ENCODE measurements around the gene RPS27. TPM values are rescaled to one million over a fixed set of nuclear protein-coding genes. Genes with fewer than 3 reads are reported as not detected.
"Not testable (repeated sequence)": the region's sequence is repeated elsewhere in the genome, so short reads cannot be mapped to it uniquely, and the experiment has no call there.

RPS27 gene
- total RNA-seq, 4 donors from 2014 or later, result 1,269 to 1,948 (median 1,828) TPM

DNA sequence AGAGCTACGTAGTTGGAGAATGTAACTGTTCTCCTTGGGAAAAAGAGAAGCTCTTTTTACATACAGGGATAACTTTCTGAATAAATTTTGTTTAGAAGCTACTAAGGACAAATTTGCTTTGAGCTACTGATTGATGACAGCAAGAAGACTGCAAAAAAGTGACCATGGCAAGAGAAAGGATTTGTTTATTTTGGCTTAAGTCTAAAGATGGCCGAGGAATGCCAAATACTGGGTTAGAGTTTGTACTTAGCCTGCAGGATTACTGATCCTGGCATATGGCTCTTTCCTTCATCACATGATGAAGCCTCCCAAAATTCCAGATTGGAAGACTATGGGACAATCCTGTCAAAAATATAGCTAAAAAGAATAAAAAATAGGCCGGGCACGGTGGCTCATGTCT is 28.7 kb downstream of the RPS27 start:
- no peak overlapping the region for H3K27ac ChIP-seq
- ATAC-seq (no peak), DNase-seq (no peak)
- in situ Hi-C loops (cut with MboI; ENCODE audit: low sequenced_read_pairs in 4 of 4) (loop anchor here in 2 of 4 donors (25.0 kb wide), 2 partner anchors 293 to 657 kb away; partner anchors contain the start of genes AQP10 (in 1 of the 2) and S100A9 (in 1 of the 2)), intact Hi-C loops (cut with DNase I; ENCODE audit: low total_unique reads) (no loop called here)
- no peaks in the 10 kb centered on the region for H3K36me3 ChIP-seq
- no peaks in the 10 kb centered on the region for H3K9me3 ChIP-seq
- TF ChIP-seq CTCF (IDR thresholded peaks at IDR 0.05 in 4 of 5, conservative IDR thresholded peaks at IDR 0.05 in 1 of 5), result no peak
- no peak for TF ChIP-seq POLR2A (IDR thresholded peaks at IDR 0.05)
- H3K4me1 ChIP-seq, result no peaks in the 10 kb centered on the region
- H3K4me3 ChIP-seq, result no peak overlapping the region
- no peaks in the 10 kb centered on the region for H3K27me3 ChIP-seq

DNA sequence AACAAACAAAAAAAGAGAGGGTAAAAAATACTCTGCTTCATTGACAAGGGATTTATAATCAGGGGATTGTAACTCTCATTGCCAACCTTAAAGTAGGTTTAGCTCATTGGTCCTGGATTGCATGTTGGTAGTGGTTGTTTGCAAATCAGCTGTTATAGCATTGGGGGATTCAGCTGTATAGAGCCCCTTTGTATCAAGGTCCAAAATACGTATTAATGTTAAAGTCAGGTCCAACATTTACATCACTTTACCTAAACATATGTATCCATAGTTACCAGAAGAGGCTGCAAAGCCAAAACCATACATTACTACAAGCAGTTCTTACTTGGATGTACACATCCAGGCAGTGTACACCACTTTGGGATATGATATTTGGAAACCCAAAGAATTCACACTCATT is 29.4 kb downstream of the RPS27 start:
- in situ Hi-C loops (cut with MboI; ENCODE audit: low sequenced_read_pairs in 4 of 4) (loop anchor here in 2 of 4 donors (25.0 kb wide), 2 partner anchors 292 to 658 kb away; partner anchors contain the start of genes AQP10 (in 1 of the 2) and S100A9 (in 1 of the 2)), intact Hi-C loops (cut with DNase I; ENCODE audit: low total_unique reads) (no loop called here)
- no peaks in the 10 kb centered on the region for H3K4me1 ChIP-seq

DNA sequence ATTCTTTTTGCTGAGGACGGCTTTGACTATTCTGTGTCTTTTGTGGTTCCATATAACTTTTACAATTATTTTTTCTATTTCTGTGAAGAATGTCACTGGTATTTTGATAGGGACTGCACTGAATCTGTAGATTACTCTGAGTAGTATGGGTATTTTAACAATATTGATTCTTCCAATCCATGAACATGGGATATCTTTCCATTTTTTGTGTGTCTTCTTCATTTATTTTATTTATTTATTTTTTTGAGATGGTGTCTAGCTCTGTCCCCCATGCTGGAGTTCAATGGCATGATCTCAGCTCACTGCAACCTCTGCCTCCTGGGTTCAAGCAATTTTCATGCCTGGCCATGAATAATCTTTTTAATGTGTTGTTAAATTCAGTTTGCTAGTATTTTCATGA is 43.1 kb downstream of the RPS27 start:
- H3K27me3 ChIP-seq; ATAC-seq; H3K9me3 ChIP-seq; H3K36me3 ChIP-seq; intact Hi-C loops (cut with DNase I; ENCODE audit: low total_unique reads); in situ Hi-C loops (cut with MboI; ENCODE audit: low sequenced_read_pairs in 4 of 4); H3K4me1 ChIP-seq; H3K27ac ChIP-seq; DNase-seq; H3K4me3 ChIP-seq: not testable (repeated sequence)

More for the DNA sequence above, 29.4 kb downstream of the RPS27 start:
- Histone ChIP-seq H3K36me3 (no peaks in the 10 kb centered on the region), H3K27me3 (no peaks in the 10 kb centered on the region), H3K27ac (no peak overlapping the region), H3K4me3 (no peak overlapping the region), H3K9me3 (no peaks in the 10 kb centered on the region)
- DNase-seq (no peak), ATAC-seq (no peak)
- TF ChIP-seq CTCF (IDR thresholded peaks at IDR 0.05 in 4 of 5, conservative IDR thresholded peaks at IDR 0.05 in 1 of 5), result no peak
- TF ChIP-seq POLR2A (IDR thresholded peaks at IDR 0.05), result no peak

Small RNA genes lying within 50 kb of the gene (microRNA-seq; reads per million reads assigned to microRNA genes)
- 0 to 1.2 reads per million in 2 donors for gene MIR6737 (ENCODE audit: borderline replicate concordance in 2 of 2)

Other genes with a start within 250 kb of the RPS27 start
- gene SLC27A3, start 215.4 kb upstream of the RPS27 start, total RNA-seq, result 1 to 10 TPM; 2.3 to 7.9 (median 3.7) TPM
- gene GATAD2B, start 67.8 kb upstream of the RPS27 start, total RNA-seq, result 10 to 100 TPM; 22.0 to 40.7 (median 28.1) TPM
- 10 to 100 TPM; 38.0 to 45.8 (median 40.1) TPM for gene DENND4B, start 44.0 kb upstream of the RPS27 start, total RNA-seq
- 10 to 100 TPM; 17.4 to 27.1 (median 23.3) TPM for gene CRTC2, start 32.1 kb upstream of the RPS27 start, total RNA-seq
- 10 to 100 TPM; 37.1 to 63.2 (median 47.9) TPM for gene SLC39A1, start 27.2 kb upstream of the RPS27 start, total RNA-seq
- 1 to 10 TPM; 4.5 to 7.9 (median 5.7) TPM for gene CREB3L4, start 22.9 kb upstream of the RPS27 start, total RNA-seq
- gene JTB, start 13.1 kb upstream of the RPS27 start, total RNA-seq, result 100 to 1,000 TPM; 157 to 309 (median 259) TPM
- 10 to 100 TPM in 1 of 4 donors, 1 to 10 TPM in 3; 6.4 to 12.3 (median 9.1) TPM for gene RAB13, start 4.4 kb upstream of the RPS27 start, total RNA-seq
- under 1 TPM in 3 of 4 donors, not detected in 1; 0.07 to 0.24 (median 0.10) TPM for gene NUP210L, start 164.3 kb downstream of the RPS27 start, total RNA-seq
- 1,000 to 10,000 TPM; 1,776 to 3,699 (median 2,786) TPM for gene TPM3, start 201.3 kb downstream of the RPS27 start, total RNA-seq
- gene CFAP141, start 215.6 kb downstream of the RPS27 start, total RNA-seq, result not detected
- gene UBAP2L, start 230.2 kb downstream of the RPS27 start, total RNA-seq, result 10 to 100 TPM; 38.5 to 72.8 (median 50.8) TPM

Data from gastrocnemius medialis (tissue), 4 donors.